H9 (cell line): ENCODE data around the gene TBC1D22A. TPM values are rescaled to one million over a fixed set of nuclear protein-coding genes. Genes with fewer than 3 reads are reported as not detected.

ENCODE experiments used
- DNase-seq: peaks from one replicate; pipeline ENCODE4 v3.0.0-alpha.2; 2017
- H2AFZ ChIP-seq: one replicate; pipeline ENCODE4 v1.6.1; 2013; ENCODE audit warnings: mild to moderate bottlenecking, low read length, control low read depth, moderate library complexity
- H2AK5ac ChIP-seq: 2 replicates; pipeline ENCODE4 v1.6.1; 2013; ENCODE audit warnings: low read length, control low read depth, mixed read lengths; ENCODE audit not compliant: insufficient read length
- H2BK120ac ChIP-seq: one replicate; pipeline ENCODE4 v1.6.1; 2013; ENCODE audit warnings: low read depth, mild to moderate bottlenecking, low read length, control low read depth, inconsistent platforms; ENCODE audit not compliant: poor library complexity, severe bottlenecking
- H2BK12ac ChIP-seq: 2 replicates; pipeline ENCODE4 v1.6.1; 2013; ENCODE audit warnings: low read length, control low read depth, mixed read lengths, low read depth; ENCODE audit not compliant: insufficient read length
- H2BK15ac ChIP-seq: 2 replicates; pipeline ENCODE4 v1.6.1; 2013; ENCODE audit warnings: low read depth, low read length, control low read depth
- H2BK20ac ChIP-seq: one replicate; pipeline ENCODE4 v1.6.1; 2013; ENCODE audit warnings: low read depth, mild to moderate bottlenecking, low read length, control low read depth, inconsistent platforms; ENCODE audit not compliant: poor library complexity, severe bottlenecking
- H2BK5ac ChIP-seq: 2 replicates; pipeline ENCODE4 v1.6.1; 2013; ENCODE audit warnings: low read length, control low read depth, mixed read lengths; ENCODE audit not compliant: insufficient read length
- H3K14ac ChIP-seq: 2 replicates; pipeline ENCODE4 v1.6.1; 2013; ENCODE audit warnings: low read length, control low read depth; ENCODE audit not compliant: insufficient read depth
- H3K18ac ChIP-seq: 2 replicates; pipeline ENCODE4 v1.6.1; 2013; ENCODE audit warnings: low read depth, mild to moderate bottlenecking, mixed read lengths, low read length, control low read depth; ENCODE audit not compliant: insufficient read length
- H3K23ac ChIP-seq: 2 replicates; pipeline ENCODE4 v1.6.1; 2013; ENCODE audit warnings: low read length, control low read depth, mixed read lengths, low read depth; ENCODE audit not compliant: insufficient read length
- H3K23me2 ChIP-seq: 2 replicates; pipeline ENCODE4 v1.6.1; 2013; ENCODE audit warnings: low read depth, mild to moderate bottlenecking, mixed read lengths, low read length, control low read depth; ENCODE audit not compliant: insufficient read length, poor library complexity, severe bottlenecking
- H3K27ac ChIP-seq: 2 replicates; pipeline ENCODE4 v1.5.1; 2013; ENCODE audit warnings: low read length, control low read depth, mixed read lengths, low read depth; ENCODE audit not compliant: insufficient read length
- H3K27me3 ChIP-seq: 2 replicates; pipeline ENCODE4 v1.6.1; 2013; ENCODE audit warnings: low read length, control low read depth, inconsistent platforms; ENCODE audit not compliant: insufficient read depth
- H3K4ac ChIP-seq: 2 replicates; pipeline ENCODE4 v1.6.1; 2013; ENCODE audit warnings: low read depth, mild to moderate bottlenecking, control low read depth, inconsistent platforms, low read length, moderate library complexity
- H3K4me1 ChIP-seq: 2 replicates; pipeline ENCODE4 v1.6.1; 2013; ENCODE audit warnings: low read length, control low read depth, inconsistent platforms; ENCODE audit not compliant: insufficient read depth
- H3K4me2 ChIP-seq: 2 replicates; pipeline ENCODE4 v1.6.1; 2013; ENCODE audit warnings: low read length, control low read depth, mixed read lengths; ENCODE audit not compliant: insufficient read length, insufficient read depth
- H3K56ac ChIP-seq: 2 replicates; pipeline ENCODE4 v1.6.1; 2013; ENCODE audit warnings: low read depth, mild to moderate bottlenecking, mixed read lengths, low read length, control low read depth; ENCODE audit not compliant: insufficient read length
- H3K79me1 ChIP-seq: 2 replicates; pipeline ENCODE4 v1.6.1; 2013; ENCODE audit warnings: low read depth, mild to moderate bottlenecking, moderate library complexity, low read length, control low read depth, inconsistent platforms; ENCODE audit not compliant: insufficient read depth, poor library complexity, severe bottlenecking
- H3K79me2 ChIP-seq: 2 replicates; pipeline ENCODE4 v1.6.1; 2013; ENCODE audit warnings: low read length, control low read depth, inconsistent platforms; ENCODE audit not compliant: insufficient read depth
- H3K9ac ChIP-seq: 2 replicates; pipeline ENCODE4 v1.6.1; 2013; ENCODE audit warnings: low read length, control low read depth, mixed read lengths; ENCODE audit not compliant: insufficient read length; ENCODE audit errors: extremely low read depth
- H3K9me3 ChIP-seq: one replicate; pipeline ENCODE4 v1.6.1; 2013; ENCODE audit warnings: low read depth, low read length, inconsistent platforms; ENCODE audit not compliant: control insufficient read depth
- H3T11ph ChIP-seq: one replicate; pipeline ENCODE4 v1.6.1; 2013; ENCODE audit warnings: mild to moderate bottlenecking, low read length, control low read depth, inconsistent platforms
- H4K20me1 ChIP-seq: one replicate; pipeline ENCODE4 v1.6.1; 2013; ENCODE audit not compliant: control insufficient read depth, insufficient read length, insufficient read depth
- H4K5ac ChIP-seq: 2 replicates; pipeline ENCODE4 v1.6.1; 2013; ENCODE audit warnings: low read depth, mild to moderate bottlenecking, mixed read lengths, low read length, control low read depth; ENCODE audit not compliant: insufficient read length
- H4K8ac ChIP-seq: replicated peaks from 2 replicates; pipeline ENCODE4 v1.6.1; 2013; ENCODE audit warnings: low read length, control low read depth, mixed read lengths, low read depth; ENCODE audit not compliant: insufficient read length
- H4K91ac ChIP-seq: 2 replicates; pipeline ENCODE4 v1.6.1; 2013; ENCODE audit warnings: low read depth, mild to moderate bottlenecking, moderate library complexity, mixed read lengths, low read length, control low read depth; ENCODE audit not compliant: insufficient read length
- H3K27ac Mint-ChIP-seq, 3 experiments: 2 replicates in 2 of 3; 3 replicates in 1 of 3; pipeline ENCODE4 v1.8.0; 2020 to 2021; ENCODE audit warnings: mixed read lengths in 3 of 3, mild to moderate bottlenecking in 1 of 3, moderate library complexity in 1 of 3
- H3K27me3 Mint-ChIP-seq: 2 replicates; pipeline ENCODE4 v1.8.0; 2021; ENCODE audit warnings: low read depth, mild to moderate bottlenecking, moderate library complexity, mixed read lengths
- H3K36me3 Mint-ChIP-seq, 3 experiments: 2 replicates in 2 of 3; 3 replicates in 1 of 3; pipeline ENCODE4 v1.8.0; 2020 to 2021; ENCODE audit warnings: low read depth in 3 of 3, mixed read lengths in 3 of 3; ENCODE audit not compliant: insufficient read depth in 1 of 3
- H3K4me1 Mint-ChIP-seq, 2 experiments: 2 replicates each; pipeline ENCODE4 v1.8.0; 2020; ENCODE audit warnings: mixed read lengths in 2 of 2
- H3K4me3 Mint-ChIP-seq, 2 experiments: 2 replicates in 1 of 2; 3 replicates in 1 of 2; pipeline ENCODE4 v1.8.0; 2020 to 2021; ENCODE audit warnings: mild to moderate bottlenecking in 2 of 2, mixed read lengths in 2 of 2, moderate library complexity in 1 of 2
- H3K9me3 Mint-ChIP-seq, 2 experiments: 2 replicates in 1 of 2; 3 replicates in 1 of 2; pipeline ENCODE4 v1.8.0; 2020; ENCODE audit warnings: mild to moderate bottlenecking in 2 of 2, mixed read lengths in 2 of 2, moderate library complexity in 1 of 2
- CTCF ChIP-seq: fragments of 200-600 bp; sonication (generic); conservative IDR thresholded peaks from 3 replicates; pipeline ENCODE4 v1.8.0; 2021; ENCODE audit warnings: antibody characterized with exemption, mild to moderate bottlenecking
- WGBS: extraction: QIAGEN DNeasy Blood & Tissue Kit; methylation state at CpG from one replicate; pipeline ENCODE4 v1.1.7; 2013; ENCODE audit warnings: missing lambda C conversion rate, low lambda C conversion rate, mixed read lengths; ENCODE audit not compliant: insufficient read length; ENCODE audit errors: extremely low coverage; 5-methylcytosine and 5-hydroxymethylcytosine counted together
- total RNA-seq: library from RNA; stranded (reverse); gene quantifications from 2 replicates; pipeline ENCODE4 v1.2.1, GENCODE V29; 2021

Gene TBC1D22A
- total RNA-seq, 1 experiment from 2014 or later: 20.8 TPM

- no peaks in the 10 kb centered on the region; the same call in 1 of the 2 replicates for H3K79me2 ChIP-seq
- no peak overlapping the region for H2AK5ac ChIP-seq
- H3T11ph ChIP-seq: no peak overlapping the region
- no peak overlapping the region for H3K56ac ChIP-seq
- H2BK15ac ChIP-seq: no peak overlapping the region
- H3K4me2 ChIP-seq: no peak overlapping the region
- H3K23me2 ChIP-seq: no peaks in the 10 kb centered on the region
- no peaks in the 10 kb centered on the region for H3K79me1 ChIP-seq
- H3K14ac ChIP-seq: no peak overlapping the region
- Mint-ChIP-seq H3K27me3 (no peaks in the 10 kb centered on the region; the same call in 1 of the 2 replicates), H3K36me3 (peaks cover 3 to 17% (median 9%) of the 10 kb centered on the region in 3 experiments; a peak in 4 of 7 replicates), H3K27ac (peak overlapping the region in 1 of 3 experiments; percentile 8; a peak in 1 of 7 replicates), H3K4me3 (no peak overlapping the region; a peak in 1 of 5 replicates), H3K9me3 (no peaks in the 10 kb centered on the region), H3K4me1 (peaks cover 16 to 19% of the 10 kb centered on the region in 2 experiments)
- H3K23ac ChIP-seq: no peak overlapping the region
- no peak overlapping the region for H4K8ac ChIP-seq
- H3K27ac ChIP-seq: no peak overlapping the region
- H4K91ac ChIP-seq: no peak overlapping the region
- no peaks in the 10 kb centered on the region for H3K9me3 ChIP-seq
- no peak for TF ChIP-seq CTCF
- no peak overlapping the region for H2BK12ac ChIP-seq
- no peak overlapping the region for H3K9ac ChIP-seq
- DNase-seq: no peak
- no peak overlapping the region for H3K18ac ChIP-seq
- H4K20me1 ChIP-seq: no peaks in the 10 kb centered on the region
- H3K27me3 ChIP-seq: no peaks in the 10 kb centered on the region
- no peak overlapping the region for H3K4ac ChIP-seq
- no peaks in the 10 kb centered on the region for H3K4me1 ChIP-seq
- WGBS: no CpG with 5 or more reads among the region's 16 CpGs
- no peak overlapping the region for H2BK20ac ChIP-seq
- no peak overlapping the region for H2BK5ac ChIP-seq
- no peak overlapping the region for H2AFZ ChIP-seq
- no peak overlapping the region for H2BK120ac ChIP-seq
- no peak overlapping the region for H4K5ac ChIP-seq
Measured at GRCh38 chr22:46948411-46949144, 186.1 kb downstream of the TBC1D22A start.
